GM10248 (cell line): Measurements from ENCODE around the gene NES.

Source experiments
- CTCF ChIA-PET: fragments of 300-600 bp; sonication (Branson Sonifier 250); formaldehyde crosslinking; extraction: SDS; loops from one replicate; lab custom pipeline; 2021; ENCODE audit warnings: antibody characterized with exemption; lab: Yijun Ruan, JAX
- POLR2A ChIA-PET: fragments of 350-650 bp; sonication (Branson Sonifier 250); formaldehyde crosslinking; extraction: SDS; loops from one replicate; lab custom pipeline; 2020; ENCODE audit warnings: antibody characterized with exemption; lab: Yijun Ruan, JAX
- DNase-seq: peaks from one replicate; pipeline ENCODE4 v3.0.0; 2012; ENCODE audit errors: extremely low spot score
- TF ChIP-seq, protein P1 (sequence below): IDR thresholded peaks from 2 replicates; pipeline ENCODE4 v1.5.1; 2012; ENCODE audit warnings: mild to moderate bottlenecking, low read depth; ENCODE audit errors: extremely low read depth, missing control alignments, control extremely low read depth

NES gene

DNA sequence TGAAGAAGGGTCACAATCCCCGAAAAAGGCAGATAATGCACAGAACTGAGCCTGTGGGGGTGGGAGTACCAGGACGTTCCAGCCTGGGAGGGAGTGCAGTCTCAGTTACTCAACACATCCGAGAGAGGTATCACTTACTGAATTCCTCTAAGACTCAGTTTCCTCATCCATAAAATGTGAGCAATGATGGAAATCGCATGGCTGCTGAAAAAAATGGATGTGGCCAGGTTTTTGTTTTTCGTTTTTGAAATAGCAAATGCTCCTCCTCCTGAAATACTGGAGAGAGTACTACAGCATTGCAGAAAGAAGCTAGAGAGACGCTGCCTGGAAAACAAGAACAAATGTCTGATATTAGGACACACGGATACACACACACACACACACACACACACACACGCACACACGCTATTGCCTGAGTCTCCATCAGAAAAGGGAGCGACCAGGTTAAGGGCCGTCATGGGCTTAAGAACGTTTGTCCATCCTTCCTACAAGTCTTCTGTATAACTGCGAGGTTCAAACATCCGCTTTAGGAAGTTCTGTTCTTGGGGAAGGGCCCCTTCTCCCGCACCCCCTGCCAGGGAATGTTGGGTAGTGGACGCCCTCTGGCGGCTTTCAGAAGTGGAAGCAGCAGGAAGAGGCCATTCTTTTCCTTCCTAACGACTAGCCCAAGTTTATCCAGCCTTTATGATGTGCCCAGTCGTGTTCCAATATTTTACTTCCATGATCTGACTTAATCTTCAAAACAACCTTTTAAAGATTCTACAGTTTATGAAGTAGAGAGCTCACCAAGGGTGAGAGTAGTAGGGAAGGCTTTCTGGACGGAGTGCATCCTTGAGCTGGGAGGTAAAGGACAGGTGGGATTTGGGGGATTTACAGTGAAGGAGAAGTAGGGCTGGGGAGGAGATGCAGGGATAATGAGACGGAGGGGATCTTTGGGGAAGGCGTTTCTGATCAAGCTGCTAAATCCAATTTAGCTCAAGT lies 699 bp upstream of the NES start:
- DNase-seq = peak; percentile 66
- ChIA-PET POLR2A (no interaction called here), CTCF (interaction anchor here (0.7 to 25.5 kb wide), 16 partner anchors 8 to 259 kb away, joined by 3 to 597 read pairs (median 5); partner anchors contain the start of genes CRABP2 and INSRR)
- TF ChIP-seq, protein P1, sequence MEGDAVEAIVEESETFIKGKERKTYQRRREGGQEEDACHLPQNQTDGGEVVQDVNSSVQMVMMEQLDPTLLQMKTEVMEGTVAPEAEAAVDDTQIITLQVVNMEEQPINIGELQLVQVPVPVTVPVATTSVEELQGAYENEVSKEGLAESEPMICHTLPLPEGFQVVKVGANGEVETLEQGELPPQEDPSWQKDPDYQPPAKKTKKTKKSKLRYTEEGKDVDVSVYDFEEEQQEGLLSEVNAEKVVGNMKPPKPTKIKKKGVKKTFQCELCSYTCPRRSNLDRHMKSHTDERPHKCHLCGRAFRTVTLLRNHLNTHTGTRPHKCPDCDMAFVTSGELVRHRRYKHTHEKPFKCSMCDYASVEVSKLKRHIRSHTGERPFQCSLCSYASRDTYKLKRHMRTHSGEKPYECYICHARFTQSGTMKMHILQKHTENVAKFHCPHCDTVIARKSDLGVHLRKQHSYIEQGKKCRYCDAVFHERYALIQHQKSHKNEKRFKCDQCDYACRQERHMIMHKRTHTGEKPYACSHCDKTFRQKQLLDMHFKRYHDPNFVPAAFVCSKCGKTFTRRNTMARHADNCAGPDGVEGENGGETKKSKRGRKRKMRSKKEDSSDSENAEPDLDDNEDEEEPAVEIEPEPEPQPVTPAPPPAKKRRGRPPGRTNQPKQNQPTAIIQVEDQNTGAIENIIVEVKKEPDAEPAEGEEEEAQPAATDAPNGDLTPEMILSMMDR = peak; percentile 83

DNA sequence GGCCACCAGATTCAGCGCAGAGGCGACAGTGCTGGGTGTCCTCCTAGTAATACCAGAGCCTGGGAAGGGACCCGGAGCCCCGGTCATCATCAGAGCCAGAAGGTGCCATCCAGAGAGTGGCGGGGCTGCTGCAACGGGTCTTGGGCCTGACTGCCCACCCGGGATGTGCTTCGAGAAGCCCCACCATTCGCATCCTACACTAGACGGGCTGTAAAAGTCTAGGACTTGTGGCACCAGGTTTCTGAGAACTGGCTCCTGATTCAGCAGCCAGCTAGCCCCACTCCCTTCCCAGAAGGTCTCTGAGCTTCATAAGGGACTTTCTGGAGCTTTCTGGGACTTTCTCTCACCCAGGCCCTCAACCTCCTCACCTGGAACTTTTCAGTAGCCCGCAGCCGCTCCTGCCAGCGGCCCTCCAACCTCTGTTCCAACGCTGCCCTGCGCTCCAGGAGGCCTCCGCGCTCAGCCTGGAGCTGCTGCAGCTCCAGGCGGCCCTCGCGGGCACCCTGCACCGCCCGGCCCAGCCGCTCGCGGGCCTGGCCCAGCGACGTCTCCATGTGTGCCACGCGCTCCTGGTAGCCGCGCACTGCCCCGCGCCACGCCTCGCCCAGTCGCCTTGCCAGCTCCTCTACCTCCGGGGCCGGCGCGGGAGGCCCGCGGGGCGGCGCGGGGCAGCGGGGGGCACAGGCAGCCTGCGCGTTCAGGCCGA lies 940 bp downstream of the NES start:
- no peak for DNase-seq
- ChIA-PET POLR2A (no interaction called here), CTCF (interaction anchor here (1.0 to 25.5 kb wide), 13 partner anchors 13 to 289 kb away, joined by 3 to 597 read pairs (median 6); partner anchors contain the start of gene CRABP2)
- TF ChIP-seq, protein P1 = no peak

GRCh38 chr1:156675210-156676113 lies 1.7 kb downstream of the NES start:
- POLR2A ChIA-PET = interaction anchor here (0.7 kb wide), 1 partner anchor 1812 kb away, joined by 3 read pairs; no protein-coding TSS in a partner anchor
- DNase-seq = no peak
- TF ChIP-seq, protein P1 = no peak
- CTCF ChIA-PET = interaction anchor here (1.1 to 25.5 kb wide), 7 partner anchors 14 to 256 kb away, joined by 3 to 597 read pairs (median 97); partner anchors contain the start of gene CRABP2

GRCh38 chr1:156673387-156674121 lies 3.7 kb downstream of the NES start:
- TF ChIP-seq, protein P1 = no peak
- no peak for DNase-seq
- POLR2A ChIA-PET = interaction anchor here (0.6 kb wide), 1 partner anchor 169 kb away, joined by 4 read pairs; no protein-coding TSS in a partner anchor
- CTCF ChIA-PET = interaction anchor here (3.3 to 25.5 kb wide), 4 partner anchors 12 to 52 kb away, joined by 12 to 431 read pairs (median 104); no protein-coding TSS in a partner anchor

- TF ChIP-seq, protein P1 = no peak
- ChIA-PET POLR2A (no interaction called here), CTCF (interaction anchor here (0.6 to 25.5 kb wide), 6 partner anchors 10 to 332 kb away, joined by 3 to 431 read pairs (median 4); no protein-coding TSS in a partner anchor)
- no peak for DNase-seq
These were observed 5.4 kb downstream of the NES start for GRCh38 chr1:156671804-156672203.
